GM12864 (cell line): ENCODE measurements around the gene MFNG.

Experiments
- DNase-seq: peaks from one replicate; pipeline ENCODE4 v3.0.0-alpha.2; 2011; ENCODE audit warnings: low read depth
- H3K4me3 ChIP-seq: 2 replicates; pipeline ENCODE4 v1.5.1; 2011; ENCODE audit warnings: mild to moderate bottlenecking, low read depth, low read length, control low read depth
- TF ChIP-seq, protein P1 (sequence below): IDR thresholded peaks from 2 replicates; pipeline ENCODE4 v1.5.1; 2011; ENCODE audit warnings: low read depth, mild to moderate bottlenecking, moderate library complexity, low read length, control low read depth, inconsistent platforms; ENCODE audit errors: missing control alignments

MFNG gene

GRCh38 chr22:37462436-37462835, 23.7 kb downstream of the MFNG start:
- no peak overlapping the region for H3K4me3 ChIP-seq
- no peak for DNase-seq
- TF ChIP-seq, protein P1, sequence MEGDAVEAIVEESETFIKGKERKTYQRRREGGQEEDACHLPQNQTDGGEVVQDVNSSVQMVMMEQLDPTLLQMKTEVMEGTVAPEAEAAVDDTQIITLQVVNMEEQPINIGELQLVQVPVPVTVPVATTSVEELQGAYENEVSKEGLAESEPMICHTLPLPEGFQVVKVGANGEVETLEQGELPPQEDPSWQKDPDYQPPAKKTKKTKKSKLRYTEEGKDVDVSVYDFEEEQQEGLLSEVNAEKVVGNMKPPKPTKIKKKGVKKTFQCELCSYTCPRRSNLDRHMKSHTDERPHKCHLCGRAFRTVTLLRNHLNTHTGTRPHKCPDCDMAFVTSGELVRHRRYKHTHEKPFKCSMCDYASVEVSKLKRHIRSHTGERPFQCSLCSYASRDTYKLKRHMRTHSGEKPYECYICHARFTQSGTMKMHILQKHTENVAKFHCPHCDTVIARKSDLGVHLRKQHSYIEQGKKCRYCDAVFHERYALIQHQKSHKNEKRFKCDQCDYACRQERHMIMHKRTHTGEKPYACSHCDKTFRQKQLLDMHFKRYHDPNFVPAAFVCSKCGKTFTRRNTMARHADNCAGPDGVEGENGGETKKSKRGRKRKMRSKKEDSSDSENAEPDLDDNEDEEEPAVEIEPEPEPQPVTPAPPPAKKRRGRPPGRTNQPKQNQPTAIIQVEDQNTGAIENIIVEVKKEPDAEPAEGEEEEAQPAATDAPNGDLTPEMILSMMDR, result no peak

GRCh38 chr22:37461961-37462360, 24.2 kb downstream of the MFNG start:
- no peak for DNase-seq
- no peak overlapping the region for H3K4me3 ChIP-seq
- TF ChIP-seq, protein P1, result no peak

GRCh38 chr22:37460684-37461083, 25.5 kb downstream of the MFNG start:
- TF ChIP-seq, protein P1, result no peak
- DNase-seq, result no peak
- H3K4me3 ChIP-seq, result no peak overlapping the region

GRCh38 chr22:37459206-37459605, 27.0 kb downstream of the MFNG start:
- DNase-seq, result no peak
- TF ChIP-seq, protein P1, result no peak

GRCh38 chr22:37457093-37457893, 28.9 kb downstream of the MFNG start:
- no peak overlapping the region for H3K4me3 ChIP-seq
- TF ChIP-seq, protein P1, result peak; percentile 97
- peak; percentile 19 for DNase-seq

More at GRCh38 chr22:37459206-37459605, 27.0 kb downstream of the MFNG start:
- no peak overlapping the region for H3K4me3 ChIP-seq

DNA sequence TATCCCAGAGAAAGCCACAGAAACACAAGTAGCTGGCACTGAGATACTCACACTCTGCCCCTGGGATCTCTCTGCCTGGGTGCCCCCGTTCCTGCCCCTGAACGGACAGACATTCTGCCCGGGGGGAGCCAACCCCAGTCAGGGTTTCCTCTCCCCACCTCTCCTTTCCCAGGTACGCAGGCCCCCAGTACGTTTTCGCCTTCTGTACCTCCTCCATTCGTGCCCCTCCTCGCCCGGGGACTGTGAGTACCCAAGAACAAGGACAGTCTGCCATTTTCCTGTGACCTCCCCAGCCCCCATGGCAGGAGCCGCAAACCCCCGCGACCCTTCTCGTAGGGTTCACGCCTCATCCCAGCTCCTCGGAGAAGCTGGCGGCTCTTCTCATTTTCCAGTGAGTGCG, 29.8 kb downstream of the MFNG start:
- TF ChIP-seq, protein P1, result no peak
- H3K4me3 ChIP-seq, result no peak overlapping the region
- no peak for DNase-seq

DNA sequence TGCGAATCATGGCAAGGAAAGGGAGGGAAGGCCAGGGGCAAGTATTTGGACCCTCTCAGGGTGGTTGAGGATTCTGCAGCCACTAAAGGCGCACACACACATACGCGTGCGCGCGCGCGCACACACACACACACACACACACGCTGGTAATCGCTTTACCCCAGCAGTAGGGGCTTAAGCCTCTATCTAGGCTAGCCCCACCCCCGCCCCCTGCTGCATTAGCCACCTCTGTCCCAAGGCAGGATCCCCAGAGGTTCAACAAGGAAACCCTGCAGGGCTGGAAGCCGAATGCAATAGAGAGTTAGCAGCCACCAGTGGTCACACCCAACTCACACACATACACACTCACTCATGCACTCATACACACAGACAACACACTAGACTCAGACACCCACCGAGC, 30.3 kb downstream of the MFNG start:
- no peak for DNase-seq
- H3K4me3 ChIP-seq, result no peak overlapping the region
- TF ChIP-seq, protein P1, result no peak
